ENCODE data around the gene SETD6.

DNA sequence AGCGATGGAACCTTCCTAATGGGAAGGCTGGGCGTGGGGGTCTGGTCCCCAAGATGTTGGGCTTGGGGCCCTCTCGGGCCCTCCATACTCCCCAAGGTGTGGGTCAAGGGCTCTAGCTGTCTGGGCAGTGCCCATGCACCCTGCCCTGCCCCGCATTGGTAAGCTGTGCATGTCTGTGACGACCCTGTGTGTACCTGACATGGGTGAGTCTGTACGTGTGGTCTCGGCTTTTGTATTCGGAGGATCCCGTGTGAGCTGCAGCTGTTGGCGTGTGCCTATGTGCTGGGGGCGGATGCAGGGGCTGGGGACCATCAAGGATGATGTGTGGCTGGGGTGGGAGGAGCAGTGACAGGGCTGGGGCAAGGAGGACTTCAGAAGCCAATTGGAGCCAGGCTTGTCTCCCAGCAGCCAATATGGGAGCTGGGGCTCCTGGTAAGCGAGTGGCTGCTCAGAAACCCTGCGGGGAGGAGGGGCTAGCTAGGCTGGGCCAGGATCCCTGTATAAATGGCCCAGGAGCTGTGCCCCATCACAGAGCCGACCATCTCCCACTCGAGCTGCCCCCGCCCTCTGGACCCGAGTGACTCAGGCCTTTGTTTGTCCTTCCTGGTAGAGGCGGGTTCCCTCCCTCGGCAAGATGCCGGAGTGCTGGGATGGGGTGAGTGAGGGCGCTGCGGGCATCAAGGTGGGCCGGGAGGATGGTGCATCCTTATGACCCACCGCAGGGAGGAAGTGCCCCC is 15.5 kb upstream of the SETD6 start, which contains the start of gene NDRG4:
- TF ChIP-seq, protein P1, sequence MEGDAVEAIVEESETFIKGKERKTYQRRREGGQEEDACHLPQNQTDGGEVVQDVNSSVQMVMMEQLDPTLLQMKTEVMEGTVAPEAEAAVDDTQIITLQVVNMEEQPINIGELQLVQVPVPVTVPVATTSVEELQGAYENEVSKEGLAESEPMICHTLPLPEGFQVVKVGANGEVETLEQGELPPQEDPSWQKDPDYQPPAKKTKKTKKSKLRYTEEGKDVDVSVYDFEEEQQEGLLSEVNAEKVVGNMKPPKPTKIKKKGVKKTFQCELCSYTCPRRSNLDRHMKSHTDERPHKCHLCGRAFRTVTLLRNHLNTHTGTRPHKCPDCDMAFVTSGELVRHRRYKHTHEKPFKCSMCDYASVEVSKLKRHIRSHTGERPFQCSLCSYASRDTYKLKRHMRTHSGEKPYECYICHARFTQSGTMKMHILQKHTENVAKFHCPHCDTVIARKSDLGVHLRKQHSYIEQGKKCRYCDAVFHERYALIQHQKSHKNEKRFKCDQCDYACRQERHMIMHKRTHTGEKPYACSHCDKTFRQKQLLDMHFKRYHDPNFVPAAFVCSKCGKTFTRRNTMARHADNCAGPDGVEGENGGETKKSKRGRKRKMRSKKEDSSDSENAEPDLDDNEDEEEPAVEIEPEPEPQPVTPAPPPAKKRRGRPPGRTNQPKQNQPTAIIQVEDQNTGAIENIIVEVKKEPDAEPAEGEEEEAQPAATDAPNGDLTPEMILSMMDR (IDR thresholded peaks at IDR 0.05; ENCODE audit: low read depth, low read length), result no peak
- TF ChIP-seq EZH2phosphoT487 (IDR thresholded peaks at IDR 0.05; ENCODE audit: low read depth), result no peak
